Gastrocnemius medialis (tissue), 4 donors: ENCODE results near the gene TUBGCP3. TPM values are rescaled to one million over a fixed set of nuclear protein-coding genes. Genes with fewer than 3 reads are reported as not detected.

ENCODE experiments used
- ATAC-seq, 2 donors: fragments of 150-250 bp; one replicate each; pipeline ENCODE4 v1.9.1; 2016
- DNase-seq, 2 donors: peaks; one replicate each; pipeline ENCODE4 v3.0.0-alpha.2; 2019
- H3K27ac ChIP-seq, 4 donors: fragments of 200-600 bp; sonication (generic); 1 replicate in 1 of 4; 2 replicates in 3 of 4; pipeline ENCODE4 v1.5.1; 2016 to 2018; ENCODE audit warnings: mild to moderate bottlenecking in 2 of 4, moderate library complexity in 1 of 4
- H3K27me3 ChIP-seq, 3 donors: fragments of 200-600 bp; sonication (generic) in 2 of 3; 1 replicate in 1 of 3; 2 replicates in 2 of 3; pipeline versions ENCODE4 v1.5.1 to v1.6.0; 2016 to 2019; ENCODE audit warnings: mild to moderate bottlenecking in 1 of 3, moderate library complexity in 1 of 3
- H3K36me3 ChIP-seq, 2 donors: fragments of 200-600 bp; sonication (generic) in 1 of 2; one replicate each; pipeline ENCODE4 v1.5.1; 2017 to 2018
- H3K4me1 ChIP-seq, 2 donors: fragments of 200-600 bp; sonication (generic) in 1 of 2; one replicate each; pipeline ENCODE4 v1.5.1; 2016 to 2017; ENCODE audit warnings: mild to moderate bottlenecking in 2 of 2
- H3K4me3 ChIP-seq, 4 donors: fragments of 200-600 bp; sonication (generic) in 3 of 4; 1 replicate in 1 of 4; 2 replicates in 3 of 4; pipeline ENCODE4 v1.5.1; 2016 to 2019; ENCODE audit warnings: mild to moderate bottlenecking in 2 of 4
- H3K9me3 ChIP-seq, 3 donors: fragments of 200-600 bp; sonication (generic) in 2 of 3; 1 replicate in 1 of 3; 2 replicates in 2 of 3; pipeline ENCODE4 v1.5.1; 2016 to 2019
- POLR2A ChIP-seq, 2 donors: fragments of 450-650 bp; IDR thresholded peaks; one replicate each; pipeline ENCODE4 v1.6.1; 2017; ENCODE audit warnings: antibody characterized with exemption in 2 of 2, mild to moderate bottlenecking in 2 of 2, moderate library complexity in 2 of 2
- in situ Hi-C, 4 donors: fragments of 200-750 bp; cut with MboI; loops; one replicate each; pipeline versions ENCODE4 v1.15.0 to v1.8.0; 2017; ENCODE audit warnings: low sequenced_read_pairs in 4 of 4
- intact Hi-C: fragments of 100-400 bp; cut with DNase I; formaldehyde crosslinking; loops from one replicate; pipeline ENCODE4 v1.15.1; 2023; ENCODE audit warnings: low total_unique reads
- total RNA-seq, 4 donors: library from RNA; depleted of rRNA; stranded (reverse); fragments of >200 nt; gene quantifications; one replicate each; pipeline versions ENCODE4 v1.1.0 to v1.2.3, GENCODE V29; 2016
- TF ChIP-seq, protein P1 (sequence below), 5 experiments: fragments of 450-650 bp in 3 of 5; fragments of 200-600 bp in 2 of 5; sonication (generic) in 2 of 5; IDR thresholded peaks in 4 of 5; conservative IDR thresholded peaks in 1 of 5; 1 replicate in 4 of 5; 2 replicates in 1 of 5; pipeline ENCODE4 v1.5.1; 2016 to 2019; ENCODE audit warnings: antibody characterized with exemption in 5 of 5, mild to moderate bottlenecking in 3 of 5, moderate library complexity in 3 of 5

The TUBGCP3 gene
- total RNA-seq, 4 donors from 2014 or later = 10.0 to 14.3 (median 11.0) TPM

DNA sequence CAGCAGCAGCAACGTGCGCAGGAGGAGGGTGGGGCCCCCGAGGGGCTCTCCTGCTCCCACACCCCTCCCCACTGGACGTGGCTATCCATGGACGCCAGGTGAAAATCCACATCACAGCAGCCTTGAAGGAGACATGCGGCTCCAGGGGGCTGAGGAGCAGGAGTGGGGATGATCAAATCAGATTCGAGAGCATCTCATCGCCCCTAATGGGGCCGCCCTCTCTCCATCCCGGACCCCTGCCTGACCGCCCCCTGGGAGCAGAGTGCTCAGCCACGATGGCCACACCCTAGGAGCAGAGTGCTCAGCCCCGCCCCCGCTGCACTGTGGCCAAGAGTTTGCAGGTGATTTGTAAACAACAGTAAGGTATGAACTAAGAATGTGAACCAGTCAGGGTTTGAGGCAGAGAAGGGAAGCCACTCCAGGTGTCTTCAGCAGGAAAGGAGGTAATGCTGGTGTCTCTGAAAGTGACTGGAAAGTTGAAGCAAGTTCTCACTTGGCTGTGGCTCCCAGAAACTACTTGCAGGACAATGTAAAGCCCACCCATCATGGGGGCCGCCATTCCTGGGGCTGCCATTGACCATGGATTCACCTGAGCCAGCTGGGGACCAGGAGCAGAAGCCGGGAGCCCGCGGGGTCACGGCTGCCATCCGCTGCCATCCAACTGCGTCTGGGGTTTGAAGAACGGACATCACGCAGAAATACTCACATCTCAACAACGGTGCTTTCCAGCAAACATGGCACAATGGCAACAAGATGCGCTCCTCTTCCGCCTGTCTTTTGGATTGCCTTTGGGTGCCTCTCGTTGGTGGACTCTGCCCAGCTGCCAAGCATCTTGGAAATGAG, 140.0 kb downstream of the TUBGCP3 start:
- no peaks in the 10 kb centered on the region for H3K4me1 ChIP-seq
- ATAC-seq (no peak), DNase-seq (no peak)
- no peak overlapping the region for H3K27ac ChIP-seq
- H3K9me3 ChIP-seq = no peaks in the 10 kb centered on the region
- in situ Hi-C loops = loop anchor here in 2 of 4 donors (10.0 to 25.0 kb wide), 2 partner anchors 973 to 986 kb away; no protein-coding TSS in a partner anchor
- H3K4me3 ChIP-seq = no peak overlapping the region
- peaks cover 7 to 20% (median 10%) of the 10 kb centered on the region in 3 donors for H3K27me3 ChIP-seq
- TF ChIP-seq POLR2A (IDR thresholded peaks at IDR 0.05) = no peak
- TF ChIP-seq, protein P1, sequence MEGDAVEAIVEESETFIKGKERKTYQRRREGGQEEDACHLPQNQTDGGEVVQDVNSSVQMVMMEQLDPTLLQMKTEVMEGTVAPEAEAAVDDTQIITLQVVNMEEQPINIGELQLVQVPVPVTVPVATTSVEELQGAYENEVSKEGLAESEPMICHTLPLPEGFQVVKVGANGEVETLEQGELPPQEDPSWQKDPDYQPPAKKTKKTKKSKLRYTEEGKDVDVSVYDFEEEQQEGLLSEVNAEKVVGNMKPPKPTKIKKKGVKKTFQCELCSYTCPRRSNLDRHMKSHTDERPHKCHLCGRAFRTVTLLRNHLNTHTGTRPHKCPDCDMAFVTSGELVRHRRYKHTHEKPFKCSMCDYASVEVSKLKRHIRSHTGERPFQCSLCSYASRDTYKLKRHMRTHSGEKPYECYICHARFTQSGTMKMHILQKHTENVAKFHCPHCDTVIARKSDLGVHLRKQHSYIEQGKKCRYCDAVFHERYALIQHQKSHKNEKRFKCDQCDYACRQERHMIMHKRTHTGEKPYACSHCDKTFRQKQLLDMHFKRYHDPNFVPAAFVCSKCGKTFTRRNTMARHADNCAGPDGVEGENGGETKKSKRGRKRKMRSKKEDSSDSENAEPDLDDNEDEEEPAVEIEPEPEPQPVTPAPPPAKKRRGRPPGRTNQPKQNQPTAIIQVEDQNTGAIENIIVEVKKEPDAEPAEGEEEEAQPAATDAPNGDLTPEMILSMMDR (IDR thresholded peaks at IDR 0.05 in 4 of 5, conservative IDR thresholded peaks at IDR 0.05 in 1 of 5) = no peak
- H3K36me3 ChIP-seq = no peaks in the 10 kb centered on the region
- intact Hi-C loops = loop anchor here (10.0 kb wide), 1 partner anchor 973 kb away; no protein-coding TSS in a partner anchor

DNA sequence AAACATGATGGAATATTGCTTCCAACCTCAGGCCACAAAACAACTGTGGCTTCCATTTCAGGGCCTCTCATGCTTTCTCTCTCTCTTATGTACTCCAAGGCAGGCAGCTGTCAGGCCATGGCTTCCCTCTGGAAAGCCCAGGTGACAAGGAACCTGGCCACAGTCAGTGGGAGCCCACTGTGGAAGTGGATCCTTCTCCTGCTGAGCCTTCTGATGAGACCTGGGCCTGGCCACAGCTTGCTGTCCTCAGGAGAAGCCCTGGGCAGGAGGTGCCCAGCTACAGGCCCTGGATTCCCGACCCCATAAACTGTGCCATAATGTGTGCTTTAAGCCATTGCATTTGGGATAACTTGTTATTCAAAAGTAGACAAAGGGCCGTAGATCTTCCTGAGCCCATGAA, 140.6 kb downstream of the TUBGCP3 start:
- DNase-seq (no peak), ATAC-seq (no peak)
- no peaks in the 10 kb centered on the region for H3K36me3 ChIP-seq
- no peak overlapping the region for H3K4me3 ChIP-seq
- TF ChIP-seq POLR2A (IDR thresholded peaks at IDR 0.05) = no peak
- TF ChIP-seq, protein P1 (IDR thresholded peaks at IDR 0.05 in 4 of 5, conservative IDR thresholded peaks at IDR 0.05 in 1 of 5) = no peak
- intact Hi-C loops = loop anchor here (10.0 kb wide), 1 partner anchor 973 kb away; no protein-coding TSS in a partner anchor
- H3K9me3 ChIP-seq = no peaks in the 10 kb centered on the region
- peaks cover 13 to 23% (median 14%) of the 10 kb centered on the region in 3 donors for H3K27me3 ChIP-seq
- no peaks in the 10 kb centered on the region for H3K4me1 ChIP-seq
- in situ Hi-C loops = loop anchor here in 2 of 4 donors (10.0 to 25.0 kb wide), 2 partner anchors 973 to 985 kb away; no protein-coding TSS in a partner anchor
- H3K27ac ChIP-seq = no peak overlapping the region

DNA sequence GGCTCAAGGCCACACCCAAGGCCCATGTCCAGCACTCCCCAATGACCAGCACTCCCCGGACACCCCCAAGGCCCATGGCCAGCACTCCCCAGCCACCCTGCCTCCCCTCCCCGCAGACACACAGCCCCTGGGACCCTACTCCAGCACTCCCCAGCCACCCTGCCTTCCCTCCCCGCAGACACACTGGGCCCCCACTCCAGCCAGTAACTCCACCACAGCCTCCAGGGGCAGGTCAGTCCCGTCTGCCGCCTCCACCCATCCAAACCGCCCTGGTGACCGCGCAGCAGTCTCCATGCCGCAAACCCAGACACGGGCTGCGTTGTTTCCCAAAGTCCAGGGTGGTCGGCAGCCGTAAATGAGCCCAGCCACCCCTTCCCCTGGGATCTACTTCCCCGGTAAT, 141.1 kb downstream of the TUBGCP3 start:
- Histone ChIP-seq H3K4me3 (no peak overlapping the region), H3K27ac (no peak overlapping the region), H3K27me3 (peaks cover 13 to 23% (median 14%) of the 10 kb centered on the region in 3 donors), H3K4me1 (no peaks in the 10 kb centered on the region), H3K36me3 (no peaks in the 10 kb centered on the region), H3K9me3 (no peaks in the 10 kb centered on the region)
- DNase-seq = no peak
- in situ Hi-C loops (loop anchor here in 2 of 4 donors (10.0 to 25.0 kb wide), 2 partner anchors 972 to 985 kb away; no protein-coding TSS in a partner anchor), intact Hi-C loops (loop anchor here (10.0 kb wide), 1 partner anchor 972 kb away; no protein-coding TSS in a partner anchor)
- no peak for TF ChIP-seq POLR2A (IDR thresholded peaks at IDR 0.05)
- TF ChIP-seq, protein P1 (IDR thresholded peaks at IDR 0.05 in 4 of 5, conservative IDR thresholded peaks at IDR 0.05 in 1 of 5) = no peak
- ATAC-seq = no peak

DNA sequence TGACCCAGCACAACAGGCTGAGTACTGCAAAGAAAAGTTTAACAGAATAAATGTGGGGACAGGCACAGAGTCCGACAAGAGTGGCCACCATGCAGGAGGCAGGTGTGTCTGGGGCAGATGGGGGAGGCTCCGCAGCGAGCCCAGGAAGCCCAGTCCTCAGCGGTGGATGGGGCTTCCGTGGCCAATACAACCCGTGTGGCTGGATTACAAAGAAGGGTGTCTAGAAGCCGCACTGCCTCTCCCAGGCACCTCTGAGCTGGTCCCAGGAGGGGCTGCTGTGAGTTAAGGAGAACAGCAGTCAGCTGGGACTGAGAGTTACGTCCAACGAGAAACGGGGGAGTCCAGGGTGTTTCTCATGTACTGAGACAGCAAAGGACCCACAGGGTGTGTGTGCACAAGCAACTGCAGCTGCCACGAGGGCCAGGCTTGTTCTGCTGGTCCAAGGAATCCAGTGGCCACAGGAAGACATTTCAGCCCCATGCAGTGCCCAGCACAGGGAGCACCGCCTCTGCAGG, 141.5 kb downstream of the TUBGCP3 start:
- intact Hi-C loops (loop anchor here (10.0 kb wide), 1 partner anchor 972 kb away; no protein-coding TSS in a partner anchor), in situ Hi-C loops (loop anchor here in 2 of 4 donors (10.0 to 25.0 kb wide), 2 partner anchors 972 to 984 kb away; no protein-coding TSS in a partner anchor)
- H3K27me3 ChIP-seq = peaks cover 13 to 27% (median 17%) of the 10 kb centered on the region in 3 donors
- no peaks in the 10 kb centered on the region for H3K9me3 ChIP-seq
- TF ChIP-seq, protein P1 (IDR thresholded peaks at IDR 0.05 in 4 of 5, conservative IDR thresholded peaks at IDR 0.05 in 1 of 5) = no peak
- no peak for TF ChIP-seq POLR2A (IDR thresholded peaks at IDR 0.05)
- H3K36me3 ChIP-seq = no peaks in the 10 kb centered on the region
- no peaks in the 10 kb centered on the region for H3K4me1 ChIP-seq
- H3K4me3 ChIP-seq = no peak overlapping the region
- no peak overlapping the region for H3K27ac ChIP-seq
- ATAC-seq (no peak), DNase-seq (no peak)
